G401.6 (cell line): ENCODE results near the gene DCLK1.

ENCODE experiments used
- FAIRE-seq: peaks from 2 replicates; lab custom pipeline; 2012; peaks lifted over from hg19 to GRCh38; lab: Jason Lieb, UNC

Gene DCLK1

GRCh38 chr13:35857769-35858168, 273.4 kb downstream of the DCLK1 start:
- no peak for FAIRE-seq

GRCh38 chr13:35856721-35857364, 274.3 kb downstream of the DCLK1 start:
- FAIRE-seq, result no peak

- no peak for FAIRE-seq
Measured at GRCh38 chr13:35856084-35856483, 275.1 kb downstream of the DCLK1 start.

- FAIRE-seq, result no peak
Measured at GRCh38 chr13:35855531-35856019, 275.6 kb downstream of the DCLK1 start.

GRCh38 chr13:35854286-35854685, 276.9 kb downstream of the DCLK1 start:
- no peak for FAIRE-seq

GRCh38 chr13:35851881-35852280, 279.3 kb downstream of the DCLK1 start:
- no peak for FAIRE-seq

GRCh38 chr13:35851356-35851755, 279.8 kb downstream of the DCLK1 start:
- FAIRE-seq, result no peak

DNA sequence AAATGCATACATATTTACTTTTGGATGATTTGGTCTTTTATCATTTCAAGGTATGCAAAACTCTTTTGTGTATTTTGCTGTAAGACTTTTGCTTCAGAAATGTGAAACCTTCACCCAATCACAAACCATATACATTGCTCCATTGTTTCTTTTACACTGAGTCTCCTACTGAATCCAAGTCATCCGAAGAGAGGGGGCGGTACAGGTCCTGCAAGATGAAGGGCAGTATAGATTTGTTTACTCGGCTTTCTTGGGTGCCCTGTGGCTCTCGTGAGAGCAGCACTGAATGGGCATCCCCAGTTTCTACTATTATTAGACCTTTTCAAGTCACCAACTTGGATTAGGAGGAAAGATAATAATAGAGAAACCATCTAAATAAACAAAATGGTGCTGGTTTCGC, 280.6 kb downstream of the DCLK1 start:
- no peak for FAIRE-seq

GRCh38 chr13:35849256-35849644, 281.9 kb downstream of the DCLK1 start:
- FAIRE-seq, result peak; percentile 34

GRCh38 chr13:35848336-35849255, 282.6 kb downstream of the DCLK1 start:
- FAIRE-seq, result no peak

DNA sequence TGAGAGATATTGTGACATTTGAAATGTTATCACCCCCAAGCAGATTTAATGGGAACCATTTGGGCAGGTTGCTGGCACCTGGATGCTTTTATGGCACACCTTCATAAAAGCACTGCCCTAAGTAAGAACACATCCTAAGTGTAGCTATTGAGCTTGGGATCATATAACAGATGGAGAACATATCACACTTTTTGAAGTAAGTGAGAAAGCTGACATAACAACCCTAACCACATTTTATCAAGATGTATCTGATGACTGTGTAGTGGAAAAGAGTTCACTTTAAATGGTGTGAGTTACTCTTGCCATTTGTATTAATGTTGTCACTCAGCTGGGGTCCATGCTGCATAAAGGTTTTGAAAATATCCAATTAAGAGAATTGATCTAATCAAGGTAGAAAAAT, 287.9 kb downstream of the DCLK1 start:
- FAIRE-seq, result no peak

DNA sequence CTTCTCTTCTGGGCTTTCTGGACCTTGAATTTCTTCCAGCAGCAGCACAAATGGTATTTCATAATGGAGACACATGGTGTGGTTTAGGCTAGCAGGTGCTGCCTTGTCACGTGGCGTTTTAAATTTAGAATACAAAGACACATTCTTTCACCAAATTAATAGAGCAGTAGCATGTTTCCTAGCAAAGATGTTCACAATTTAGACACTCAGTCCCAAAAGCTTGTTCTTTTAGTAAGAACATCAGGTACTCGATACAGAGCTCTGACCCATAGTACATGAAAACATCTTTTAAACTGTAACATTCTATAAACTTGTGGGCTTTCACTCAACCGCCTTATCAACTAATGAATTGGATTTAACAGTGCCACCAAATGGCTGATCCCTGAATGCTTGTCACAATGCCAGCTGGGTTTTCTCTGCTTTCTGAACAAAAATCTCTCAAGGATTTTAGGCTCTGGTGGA, 290.1 kb downstream of the DCLK1 start:
- no peak for FAIRE-seq

GRCh38 chr13:35839806-35840205, 291.4 kb downstream of the DCLK1 start:
- FAIRE-seq, result no peak

- FAIRE-seq, result no peak
Measured at GRCh38 chr13:35838356-35838755, 292.8 kb downstream of the DCLK1 start.

GRCh38 chr13:35836446-35836845, 294.7 kb downstream of the DCLK1 start:
- FAIRE-seq, result no peak

- FAIRE-seq, result no peak
Measured at GRCh38 chr13:35835989-35836388, 295.2 kb downstream of the DCLK1 start.

DNA sequence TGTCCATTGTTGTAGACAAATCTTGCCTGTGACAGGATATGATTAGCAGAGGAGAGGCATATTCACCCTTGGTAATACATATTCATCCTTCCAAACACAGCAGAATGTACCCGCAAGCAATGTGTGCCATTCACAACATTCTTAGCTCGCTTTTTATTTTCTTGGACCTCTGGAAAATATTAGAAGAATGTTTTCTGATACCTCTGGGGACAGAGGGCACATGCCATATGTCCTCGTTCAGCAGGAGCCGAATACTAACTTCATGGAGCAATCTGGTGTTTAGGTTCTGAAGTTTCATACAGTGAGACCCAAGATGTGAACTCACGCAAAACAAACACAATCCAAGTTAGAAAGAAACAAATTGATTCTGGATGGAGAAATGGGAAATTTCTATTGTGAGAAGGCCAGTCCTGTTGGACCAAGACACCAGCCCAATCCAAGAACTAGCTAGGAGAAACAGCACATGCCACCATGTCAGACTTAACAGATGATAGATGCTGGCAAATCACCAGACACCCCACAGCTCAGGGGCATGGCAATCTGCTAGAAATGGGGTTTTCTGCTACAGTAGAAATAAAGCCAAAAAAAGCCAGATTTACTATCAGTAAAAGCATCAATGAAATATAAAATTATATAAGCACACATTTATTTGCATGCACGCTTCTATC, 297.4 kb downstream of the DCLK1 start:
- FAIRE-seq, result no peak

GRCh38 chr13:35833031-35833430, 298.2 kb downstream of the DCLK1 start:
- no peak for FAIRE-seq

- FAIRE-seq, result no peak
Measured at GRCh38 chr13:35832551-35832950, 298.6 kb downstream of the DCLK1 start.

GRCh38 chr13:35830850-35831450, 300.2 kb downstream of the DCLK1 start:
- no peak for FAIRE-seq

DNA sequence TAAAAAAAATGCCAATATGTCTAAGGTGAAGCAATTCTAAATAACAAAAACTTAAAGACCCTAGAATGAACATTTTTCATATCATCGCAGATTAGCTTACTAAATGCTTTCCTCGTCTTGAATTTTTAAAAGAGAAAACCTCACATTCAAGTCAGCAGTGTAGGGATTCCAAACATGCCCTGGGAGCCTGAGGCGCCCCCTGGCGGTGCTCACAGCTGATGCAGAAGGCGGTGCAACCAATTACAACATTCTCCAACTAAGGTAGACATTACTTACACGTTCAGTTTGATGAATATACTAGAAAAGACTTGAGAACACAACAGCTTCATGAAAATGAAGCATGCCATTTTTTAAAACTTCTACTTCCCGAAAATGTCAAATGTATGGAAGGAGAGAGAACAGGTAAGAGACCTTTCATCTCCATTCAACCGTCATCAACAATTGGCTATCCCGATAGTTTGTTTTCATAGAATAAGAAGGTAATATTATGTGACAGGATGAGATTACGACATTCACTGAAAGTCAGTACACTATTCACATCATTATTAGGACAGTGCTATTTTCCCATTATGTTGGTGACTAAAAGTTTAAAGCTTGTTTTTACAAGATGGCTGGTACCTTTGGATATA, 304.4 kb downstream of the DCLK1 start:
- FAIRE-seq, result no peak

- FAIRE-seq, result no peak
Measured at GRCh38 chr13:35824825-35825224, 306.4 kb downstream of the DCLK1 start.
